LNCAP (cell line): ENCODE data around the gene PAXIP1.

Experiments
- CTCF ChIP-seq: fragments of 450-650 bp; IDR thresholded peaks from 2 replicates; pipeline ENCODE4 v1.5.1; 2017; ENCODE audit warnings: mild to moderate bottlenecking

The PAXIP1 gene

GRCh38 chr7:154906736-154907355 is 96.1 kb downstream of the PAXIP1 start:
- TF ChIP-seq CTCF = no peak

- no peak for TF ChIP-seq CTCF
Measured at GRCh38 chr7:154906201-154906600, 96.7 kb downstream of the PAXIP1 start.

GRCh38 chr7:154905615-154906014 is 97.3 kb downstream of the PAXIP1 start:
- no peak for TF ChIP-seq CTCF

GRCh38 chr7:154905146-154905545 is 97.8 kb downstream of the PAXIP1 start:
- no peak for TF ChIP-seq CTCF

GRCh38 chr7:154903083-154903731 is 99.7 kb downstream of the PAXIP1 start:
- TF ChIP-seq CTCF = no peak

GRCh38 chr7:154902600-154903082 is 100.3 kb downstream of the PAXIP1 start:
- TF ChIP-seq CTCF = no peak

GRCh38 chr7:154899862-154900261 is 103.1 kb downstream of the PAXIP1 start:
- TF ChIP-seq CTCF = no peak
